GM19193 (cell line): ENCODE data around the gene ACTN1.

Source experiments
- POLR2A ChIP-seq: IDR thresholded peaks from 4 replicates; pipeline ENCODE4 v1.6.1; 2011; ENCODE audit not compliant: insufficient read depth, insufficient read length; ENCODE audit errors: extremely low read depth

Gene ACTN1

GRCh38 chr14:68962681-68963080 lies 16.4 kb downstream of the ACTN1 start:
- TF ChIP-seq POLR2A = no peak

- TF ChIP-seq POLR2A = no peak
Observed at GRCh38 chr14:68961781-68962584, 17.1 kb downstream of the ACTN1 start.

GRCh38 chr14:68961361-68961760 lies 17.7 kb downstream of the ACTN1 start:
- no peak for TF ChIP-seq POLR2A

- TF ChIP-seq POLR2A = no peak
Observed at GRCh38 chr14:68960123-68960522, 19.0 kb downstream of the ACTN1 start.

GRCh38 chr14:68959035-68959434 lies 20.1 kb downstream of the ACTN1 start:
- TF ChIP-seq POLR2A = no peak

GRCh38 chr14:68958553-68958952 lies 20.5 kb downstream of the ACTN1 start:
- TF ChIP-seq POLR2A = no peak

- TF ChIP-seq POLR2A = no peak
Observed at GRCh38 chr14:68957775-68958174, 21.3 kb downstream of the ACTN1 start.

- no peak for TF ChIP-seq POLR2A
Observed at GRCh38 chr14:68956724-68957123, 22.4 kb downstream of the ACTN1 start.

- no peak for TF ChIP-seq POLR2A
Observed at GRCh38 chr14:68955851-68956179, 23.3 kb downstream of the ACTN1 start.

GRCh38 chr14:68955164-68955850 lies 23.8 kb downstream of the ACTN1 start:
- no peak for TF ChIP-seq POLR2A

- TF ChIP-seq POLR2A = no peak
Observed at GRCh38 chr14:68953196-68953555, 25.9 kb downstream of the ACTN1 start.

- TF ChIP-seq POLR2A = no peak
Observed at GRCh38 chr14:68952531-68953195, 26.4 kb downstream of the ACTN1 start.

- TF ChIP-seq POLR2A = no peak
Observed at GRCh38 chr14:68951800-68952530, 27.1 kb downstream of the ACTN1 start.

- no peak for TF ChIP-seq POLR2A
Observed at GRCh38 chr14:68951035-68951797, 27.9 kb downstream of the ACTN1 start.
